Activated B cell treated with CpG ODN at 0.5 μM for 24 hours (primary cell): ENCODE measurements around the gene CTIF. TPM values are rescaled to one million over a fixed set of nuclear protein-coding genes. Genes with fewer than 3 reads are reported as not detected.

Experiments
- ATAC-seq: fragments of 200-7000 bp; cut with Tn5 transposase; one replicate; pipeline ENCODE4 v1.10.0; 2021; ENCODE audit warnings: low read depth, mild to moderate bottlenecking, moderate library complexity
- CTCF ChIA-PET: fragments of 350-600 bp; sonication (Branson Sonifier 250); formaldehyde crosslinking; loops from one replicate; lab custom pipeline; 2021; ENCODE audit warnings: antibody characterized with exemption; lab: Charles Lee
- POLR2A ChIA-PET: fragments of 350-600 bp; sonication (Branson Sonifier 250); formaldehyde crosslinking; loops from one replicate; lab custom pipeline; 2021; ENCODE audit warnings: antibody characterized with exemption; lab: Charles Lee
- DNase-seq: peaks from one replicate; pipeline ENCODE4 v3.0.0; 2022
- H3K27ac Mint-ChIP-seq: one replicate; pipeline ENCODE4 v1.8.0; 2020; ENCODE audit warnings: mixed read lengths
- H3K27me3 Mint-ChIP-seq: one replicate; pipeline ENCODE4 v1.8.0; 2021; ENCODE audit warnings: mixed read lengths
- H3K36me3 Mint-ChIP-seq: one replicate; pipeline ENCODE4 v1.8.0; 2021; ENCODE audit warnings: low read depth, mixed read lengths
- H3K4me1 Mint-ChIP-seq: one replicate; pipeline ENCODE4 v1.8.0; 2021; ENCODE audit warnings: mixed read lengths
- H3K4me3 Mint-ChIP-seq: one replicate; pipeline ENCODE4 v1.8.0; 2020; ENCODE audit warnings: mild to moderate bottlenecking, mixed read lengths
- H3K9me3 Mint-ChIP-seq: one replicate; pipeline ENCODE4 v1.8.0; 2020; ENCODE audit warnings: mixed read lengths
- CTCF ChIP-seq: fragments of 200-600 bp; IDR thresholded peaks from one replicate; pipeline ENCODE4 v1.8.0; 2022; ENCODE audit warnings: antibody characterized with exemption, mild to moderate bottlenecking
- intact Hi-C: fragments of 100-400 bp; cut with micrococcal nuclease; formaldehyde crosslinking; loops from one replicate; pipeline ENCODE4 v1.15.1; 2024
- total RNA-seq: library from RNA; stranded (reverse); gene quantifications from 2 replicates; pipeline ENCODE4 v1.2.3, GENCODE V29; 2022

The CTIF gene
- total RNA-seq, 1 donor from 2014 or later: 9.3 TPM

GRCh38 chr18:48531908-48532307 lies 6.9 kb upstream of the CTIF start:
- no peak overlapping the region for H3K4me3 Mint-ChIP-seq
- intact Hi-C loops: loop anchor here (10.0 kb wide), 1 partner anchor 933 kb away; the partner anchor contains the start of gene DYM
- ChIA-PET POLR2A (no interaction called here), CTCF (no interaction called here)
- no peak for TF ChIP-seq CTCF
- no peaks in the 10 kb centered on the region for H3K4me1 Mint-ChIP-seq
- no peak for ATAC-seq
- H3K9me3 Mint-ChIP-seq: no peaks in the 10 kb centered on the region
- no peak overlapping the region for H3K27ac Mint-ChIP-seq
- DNase-seq: no peak
- peaks cover 15% of the 10 kb centered on the region for H3K27me3 Mint-ChIP-seq
- no peaks in the 10 kb centered on the region for H3K36me3 Mint-ChIP-seq

- ChIA-PET POLR2A (no interaction called here), CTCF (no interaction called here)
- Mint-ChIP-seq H3K4me1 (peaks cover 3% of the 10 kb centered on the region), H3K27ac (no peak overlapping the region), H3K4me3 (no peak overlapping the region), H3K9me3 (no peaks in the 10 kb centered on the region), H3K36me3 (no peaks in the 10 kb centered on the region), H3K27me3 (peaks cover 13% of the 10 kb centered on the region)
- DNase-seq: no peak
- intact Hi-C loops: loop anchor here (10.0 kb wide), 1 partner anchor 931 kb away; the partner anchor contains the start of gene DYM
- no peak for TF ChIP-seq CTCF
- ATAC-seq: no peak
Observed at GRCh38 chr18:48533340-48534070, 5.3 kb upstream of the CTIF start.

- ChIA-PET CTCF (no interaction called here), POLR2A (no interaction called here)
- DNase-seq: no peak
- Mint-ChIP-seq H3K9me3 (no peaks in the 10 kb centered on the region), H3K27me3 (peaks cover 8% of the 10 kb centered on the region), H3K36me3 (no peaks in the 10 kb centered on the region), H3K4me3 (no peak overlapping the region), H3K27ac (no peak overlapping the region), H3K4me1 (peaks cover 4% of the 10 kb centered on the region)
- ATAC-seq: no peak
- intact Hi-C loops: loop anchor here (10.0 kb wide), 1 partner anchor 930 kb away; the partner anchor contains the start of gene DYM
- no peak for TF ChIP-seq CTCF
Observed at GRCh38 chr18:48534364-48534763, 4.5 kb upstream of the CTIF start.

GRCh38 chr18:48535956-48536355 lies 2.9 kb upstream of the CTIF start:
- no peak for TF ChIP-seq CTCF
- no peaks in the 10 kb centered on the region for H3K9me3 Mint-ChIP-seq
- H3K27ac Mint-ChIP-seq: no peak overlapping the region
- peaks cover 4% of the 10 kb centered on the region for H3K4me1 Mint-ChIP-seq
- no peaks in the 10 kb centered on the region for H3K36me3 Mint-ChIP-seq
- CTCF ChIA-PET: no interaction called here
- ATAC-seq (no peak), DNase-seq (no peak)
- no peak overlapping the region for H3K4me3 Mint-ChIP-seq
- POLR2A ChIA-PET: no interaction called here
- intact Hi-C loops: loop anchor here (5.0 to 10.0 kb wide), 2 partner anchors 124 to 929 kb away; partner anchors contain the start of gene DYM
- peaks cover 6% of the 10 kb centered on the region for H3K27me3 Mint-ChIP-seq

- no peak overlapping the region for H3K4me3 Mint-ChIP-seq
- peaks cover 7% of the 10 kb centered on the region for H3K4me1 Mint-ChIP-seq
- peaks cover 6% of the 10 kb centered on the region for H3K27me3 Mint-ChIP-seq
- intact Hi-C loops: loop anchor here (5.0 to 10.0 kb wide), 2 partner anchors 124 to 928 kb away; partner anchors contain the start of gene DYM
- POLR2A ChIA-PET: no interaction called here
- H3K9me3 Mint-ChIP-seq: no peaks in the 10 kb centered on the region
- no peaks in the 10 kb centered on the region for H3K36me3 Mint-ChIP-seq
- DNase-seq: no peak
- CTCF ChIA-PET: no interaction called here
- no peak overlapping the region for H3K27ac Mint-ChIP-seq
- ATAC-seq: no peak
- no peak for TF ChIP-seq CTCF
Observed at GRCh38 chr18:48536516-48536915, 2.3 kb upstream of the CTIF start.
